Neural cell (in vitro differentiated cells): ENCODE measurements around the gene GON7.
A peak's percentile ranks its signal among the peaks of the same experiment; 100 is the strongest.

Experiments used
- CTCF ChIP-seq: fragments of 450-650 bp; IDR thresholded peaks from 2 replicates; pipeline ENCODE4 v1.5.1; 2014; ENCODE audit warnings: antibody characterized with exemption, mild to moderate bottlenecking, moderate library complexity; ENCODE audit not compliant: poor library complexity, severe bottlenecking
- EP300 ChIP-seq: fragments of 450-650 bp; conservative IDR thresholded peaks from 2 replicates; pipeline ENCODE4 v1.6.1; 2014; ENCODE audit warnings: antibody characterized with exemption, mild to moderate bottlenecking, moderate library complexity; ENCODE audit not compliant: poor library complexity, severe bottlenecking
- POLR2AphosphoS5 ChIP-seq: IDR thresholded peaks from 2 replicates; pipeline ENCODE4 v1.6.1; 2012
- SMC3 ChIP-seq: fragments of 450-650 bp; conservative IDR thresholded peaks from 2 replicates; pipeline ENCODE4 v1.6.1; 2014; ENCODE audit warnings: antibody characterized with exemption, mild to moderate bottlenecking, moderate library complexity; ENCODE audit not compliant: poor library complexity

GRCh38 chr14:93173943-93174395 is 32.9 kb downstream of the GON7 start:
- TF ChIP-seq POLR2AphosphoS5: peak; percentile 18
- no peak for TF ChIP-seq CTCF
- TF ChIP-seq SMC3: no peak
- TF ChIP-seq EP300: no peak
